GM21529 (cell line): ENCODE results near the gene DND1.
"Not testable (repeated sequence)": the region's sequence is repeated elsewhere in the genome, so short reads cannot be mapped to it uniquely, and the experiment has no call there.

Experiments used
- ATAC-seq: cut with Tn5 transposase; IDR thresholded peaks from one replicate; pipeline ENCODE4 v1.9.1; 2021; ENCODE audit not compliant: unreplicated experiment

Gene DND1

GRCh38 chr5:140673187-140673976, at the start of gene DND1:
DND1 (minus strand) TSS chr5:140673576; CDS start chr5:140673542, 34 bp downstream.
- no peak for ATAC-seq

- ATAC-seq, result not testable (repeated sequence)
Observed at GRCh38 chr5:140721395-140721794, 48.0 kb upstream of the DND1 start.

- ATAC-seq, result not testable (repeated sequence)
Observed at GRCh38 chr5:140720738-140721137, 47.4 kb upstream of the DND1 start.

GRCh38 chr5:140718266-140718592, 44.9 kb upstream of the DND1 start:
- no peak for ATAC-seq

- not testable (repeated sequence) for ATAC-seq
Observed at GRCh38 chr5:140716238-140716637, 42.9 kb upstream of the DND1 start.

- no peak for ATAC-seq
Observed at GRCh38 chr5:140713562-140714094, 40.3 kb upstream of the DND1 start.

- ATAC-seq, result no peak
Observed at GRCh38 chr5:140711794-140712193, 38.4 kb upstream of the DND1 start.

GRCh38 chr5:140710899-140711552, 37.6 kb upstream of the DND1 start:
- peak; percentile 89 for ATAC-seq

- not testable (repeated sequence) for ATAC-seq
Observed at GRCh38 chr5:140708787-140709186, 35.4 kb upstream of the DND1 start.

GRCh38 chr5:140707812-140708211, 34.4 kb upstream of the DND1 start:
- no peak for ATAC-seq

- peak; percentile 99 for ATAC-seq
Observed at GRCh38 chr5:140700177-140701144, 27.1 kb upstream of the DND1 start, which contains the start of gene ZMAT2. ZMAT2 (plus strand) TSS chr5:140700447; CDS start chr5:140700461, 14 bp downstream.

GRCh38 chr5:140696891-140697492, 23.6 kb upstream of the DND1 start:
- ATAC-seq, result no peak

- no peak for ATAC-seq
Observed at GRCh38 chr5:140694276-140694675, 20.9 kb upstream of the DND1 start.

- peak; percentile 96 for ATAC-seq
Observed at GRCh38 chr5:140690941-140691924, 17.9 kb upstream of the DND1 start, which contains the start of the genes HARS1 and HARS2. HARS1 (minus strand) TSS chr5:140691370; CDS start chr5:140691304, 66 bp downstream. HARS2 (plus strand) TSS chr5:140691455; CDS start chr5:140691649, 194 bp downstream.

- peak; percentile 6 for ATAC-seq
Observed at GRCh38 chr5:140690376-140690932, 17.1 kb upstream of the DND1 start.

GRCh38 chr5:140678993-140679392, 5.6 kb upstream of the DND1 start:
- no peak for ATAC-seq

GRCh38 chr5:140677947-140678346, 4.6 kb upstream of the DND1 start:
- peak; percentile 50 for ATAC-seq

GRCh38 chr5:140674629-140675028, 1.3 kb upstream of the DND1 start:
- ATAC-seq, result no peak

GRCh38 chr5:140674211-140674610, 835 bp upstream of the DND1 start:
- no peak for ATAC-seq
